C4-2B (cell line): ENCODE measurements around the gene HSF2BP.

Experiments used
- ZFX ChIP-seq: fragments of 450-650 bp; IDR thresholded peaks from 2 replicates; pipeline ENCODE4 v1.6.1; 2017
- TF ChIP-seq, protein P1 (sequence below): fragments of 450-650 bp; conservative IDR thresholded peaks from 2 replicates; pipeline ENCODE4 v1.5.1; 2017; ENCODE audit warnings: mild to moderate bottlenecking

- TF ChIP-seq, protein P1, sequence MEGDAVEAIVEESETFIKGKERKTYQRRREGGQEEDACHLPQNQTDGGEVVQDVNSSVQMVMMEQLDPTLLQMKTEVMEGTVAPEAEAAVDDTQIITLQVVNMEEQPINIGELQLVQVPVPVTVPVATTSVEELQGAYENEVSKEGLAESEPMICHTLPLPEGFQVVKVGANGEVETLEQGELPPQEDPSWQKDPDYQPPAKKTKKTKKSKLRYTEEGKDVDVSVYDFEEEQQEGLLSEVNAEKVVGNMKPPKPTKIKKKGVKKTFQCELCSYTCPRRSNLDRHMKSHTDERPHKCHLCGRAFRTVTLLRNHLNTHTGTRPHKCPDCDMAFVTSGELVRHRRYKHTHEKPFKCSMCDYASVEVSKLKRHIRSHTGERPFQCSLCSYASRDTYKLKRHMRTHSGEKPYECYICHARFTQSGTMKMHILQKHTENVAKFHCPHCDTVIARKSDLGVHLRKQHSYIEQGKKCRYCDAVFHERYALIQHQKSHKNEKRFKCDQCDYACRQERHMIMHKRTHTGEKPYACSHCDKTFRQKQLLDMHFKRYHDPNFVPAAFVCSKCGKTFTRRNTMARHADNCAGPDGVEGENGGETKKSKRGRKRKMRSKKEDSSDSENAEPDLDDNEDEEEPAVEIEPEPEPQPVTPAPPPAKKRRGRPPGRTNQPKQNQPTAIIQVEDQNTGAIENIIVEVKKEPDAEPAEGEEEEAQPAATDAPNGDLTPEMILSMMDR: no peak
- no peak for TF ChIP-seq ZFX
These were observed 73.8 kb downstream of the HSF2BP start for GRCh38 chr21:43585514-43585913.
